MM.1S (cell line): Measurements from ENCODE around the gene ENOX2.

ENCODE experiments used
- DNase-seq: peaks from one replicate; pipeline ENCODE4 v3.0.0-alpha.2; 2015
- H2AFZ ChIP-seq: fragments of 300-600 bp; sonication (generic); 2 replicates; pipeline ENCODE4 v1.6.0; 2016; ENCODE audit warnings: antibody characterized with exemption, low read length
- H3F3A ChIP-seq: fragments of 300-600 bp; sonication (generic); 2 replicates; pipeline ENCODE4 v1.6.1; 2016; ENCODE audit warnings: mild to moderate bottlenecking, antibody characterized with exemption, low read length, moderate library complexity, mixed read lengths; ENCODE audit not compliant: insufficient read depth
- H3K27ac ChIP-seq: fragments of 300-600 bp; sonication (generic); 2 replicates; pipeline ENCODE4 v1.5.1; 2016; ENCODE audit warnings: mild to moderate bottlenecking, low read length
- H3K27me3 ChIP-seq: fragments of 300-600 bp; sonication (generic); replicated peaks from 2 replicates; pipeline ENCODE4 v1.6.0; 2016; ENCODE audit warnings: low read length; ENCODE audit not compliant: insufficient read depth
- H3K36me3 ChIP-seq: fragments of 300-600 bp; sonication (generic); replicated peaks from 2 replicates; pipeline ENCODE4 v1.6.1; 2016; ENCODE audit warnings: mild to moderate bottlenecking, low read length, mixed read lengths; ENCODE audit not compliant: insufficient read depth
- H3K4me1 ChIP-seq: fragments of 300-600 bp; sonication (generic); 2 replicates; pipeline ENCODE4 v1.6.1; 2016; ENCODE audit warnings: low read length, mixed read lengths
- H3K4me2 ChIP-seq: fragments of 300-600 bp; sonication (generic); 2 replicates; pipeline ENCODE4 v1.6.0; 2016; ENCODE audit warnings: low read depth, low read length
- H3K4me3 ChIP-seq: fragments of 300-600 bp; sonication (generic); 2 replicates; pipeline ENCODE4 v1.5.1; 2016; ENCODE audit warnings: low read length, mixed read lengths
- H3K79me2 ChIP-seq: fragments of 300-600 bp; sonication (generic); 2 replicates; pipeline ENCODE4 v1.6.1; 2016; ENCODE audit warnings: mixed run types, low read length, mixed read lengths
- H3K9ac ChIP-seq: fragments of 300-600 bp; sonication (generic); 2 replicates; pipeline ENCODE4 v1.6.1; 2016; ENCODE audit warnings: low read length, mixed read lengths
- H3K9me2 ChIP-seq: fragments of 300-600 bp; sonication (generic); replicated peaks from 2 replicates; pipeline ENCODE4 v1.6.1; 2016; ENCODE audit warnings: mild to moderate bottlenecking, low read length, mixed read lengths; ENCODE audit not compliant: insufficient read depth
- H3K9me3 ChIP-seq: fragments of 300-600 bp; sonication (generic); replicated peaks from 2 replicates; pipeline ENCODE4 v1.6.1; 2016; ENCODE audit warnings: mild to moderate bottlenecking, low read length, mixed read lengths; ENCODE audit not compliant: insufficient read depth
- H4K20me1 ChIP-seq: fragments of 300-600 bp; sonication (generic); 2 replicates; pipeline ENCODE4 v1.6.1; 2016; ENCODE audit warnings: mild to moderate bottlenecking, low read length, moderate library complexity, mixed read lengths; ENCODE audit not compliant: insufficient read depth
- CTCF ChIP-seq: fragments of 300-600 bp; sonication (generic); IDR thresholded peaks from 2 replicates; pipeline ENCODE4 v1.5.1; 2016; ENCODE audit warnings: antibody characterized with exemption, low read length, mixed read lengths
- EZH2 ChIP-seq: fragments of 300-600 bp; sonication (generic); optimal IDR thresholded peaks from 2 replicates; pipeline ENCODE3; 2017; ENCODE audit warnings: low read depth, mild to moderate bottlenecking, antibody characterized with exemption, low read length, mixed read lengths
- EZH2phosphoT487 ChIP-seq: fragments of 300-600 bp; sonication (generic); IDR thresholded peaks from 2 replicates; pipeline ENCODE4 v1.6.1; 2018; ENCODE audit warnings: antibody characterized with exemption, low read length

The ENOX2 gene

GRCh38 chrX:130607431-130607830 is 295.6 kb downstream of the ENOX2 start:
- H3K9me2 ChIP-seq, result no peaks in the 10 kb centered on the region
- H4K20me1 ChIP-seq, result no peaks in the 10 kb centered on the region
- H3K4me1 ChIP-seq, result no peaks in the 10 kb centered on the region
- no peak overlapping the region for H3K4me2 ChIP-seq
- H3K79me2 ChIP-seq, result no peaks in the 10 kb centered on the region
- no peak overlapping the region for H2AFZ ChIP-seq
- H3K36me3 ChIP-seq, result no peaks in the 10 kb centered on the region
- H3K27me3 ChIP-seq, result no peaks in the 10 kb centered on the region
- TF ChIP-seq CTCF (no peak), EZH2phosphoT487 (no peak), EZH2 (no peak)
- no peak overlapping the region for H3K9ac ChIP-seq
- H3K4me3 ChIP-seq, result no peak overlapping the region
- no peaks in the 10 kb centered on the region for H3K9me3 ChIP-seq
- no peaks in the 10 kb centered on the region for H3F3A ChIP-seq
- H3K27ac ChIP-seq, result no peak overlapping the region
- no peak for DNase-seq

GRCh38 chrX:130606425-130606824 is 296.6 kb downstream of the ENOX2 start:
- Histone ChIP-seq H3K9me2 (no peaks in the 10 kb centered on the region), H3K9me3 (no peaks in the 10 kb centered on the region), H3K4me3 (no peak overlapping the region)

GRCh38 chrX:130604882-130605281 is 298.1 kb downstream of the ENOX2 start:
- TF ChIP-seq EZH2phosphoT487, result no peak
- no peak for TF ChIP-seq CTCF
- TF ChIP-seq EZH2, result no peak
- DNase-seq, result no peak
- no peaks in the 10 kb centered on the region for H3K4me1 ChIP-seq
- no peak overlapping the region for H3K9ac ChIP-seq
- H2AFZ ChIP-seq, result no peak overlapping the region
- H3K4me3 ChIP-seq, result no peak overlapping the region
- H3K9me2 ChIP-seq, result no peaks in the 10 kb centered on the region
- H3K9me3 ChIP-seq, result no peaks in the 10 kb centered on the region
- H3K27me3 ChIP-seq, result no peaks in the 10 kb centered on the region
- H3K4me2 ChIP-seq, result no peak overlapping the region
- H3F3A ChIP-seq, result no peaks in the 10 kb centered on the region
- H4K20me1 ChIP-seq, result no peaks in the 10 kb centered on the region
- no peaks in the 10 kb centered on the region for H3K79me2 ChIP-seq
- no peak overlapping the region for H3K27ac ChIP-seq
- no peaks in the 10 kb centered on the region for H3K36me3 ChIP-seq

More at GRCh38 chrX:130606425-130606824, 296.6 kb downstream of the ENOX2 start:
- H3K27ac ChIP-seq, result no peak overlapping the region
- H3K9ac ChIP-seq, result no peak overlapping the region
- no peaks in the 10 kb centered on the region for H3K36me3 ChIP-seq
- TF ChIP-seq EZH2 (no peak), EZH2phosphoT487 (no peak), CTCF (no peak)
- H3K27me3 ChIP-seq, result no peaks in the 10 kb centered on the region
- H3K4me2 ChIP-seq, result no peak overlapping the region
- no peaks in the 10 kb centered on the region for H3F3A ChIP-seq
- H4K20me1 ChIP-seq, result no peaks in the 10 kb centered on the region
- H3K79me2 ChIP-seq, result no peaks in the 10 kb centered on the region
- no peaks in the 10 kb centered on the region for H3K4me1 ChIP-seq
- no peak overlapping the region for H2AFZ ChIP-seq
- no peak for DNase-seq
